Right lobe of liver (tissue), 6 donors: ENCODE results near the gene CMTM5. TPM values are rescaled to one million over a fixed set of nuclear protein-coding genes. Genes with fewer than 3 reads are reported as not detected.
"Not testable (repeated sequence)": the region's sequence is repeated elsewhere in the genome, so short reads cannot be mapped to it uniquely, and the experiment has no call there.

Experiments
- ATAC-seq, 4 donors: fragments of 200-7000 bp; cut with Tn5 transposase; one replicate each; pipeline ENCODE4 v1.9.1; 2020; ENCODE audit warnings: mild to moderate bottlenecking in 4 of 4, moderate library complexity in 4 of 4
- DNase-seq, 3 donors: peaks; one replicate each; pipeline ENCODE4 v3.0.0-alpha.2; 2020
- H3K27ac ChIP-seq, 3 donors: fragments of 200-600 bp; one replicate each; pipeline ENCODE4 v1.8.0; 2022
- H3K27me3 ChIP-seq, 2 donors: fragments of 200-600 bp; one replicate each; pipeline ENCODE4 v1.8.0; 2022
- H3K36me3 ChIP-seq, 4 donors: fragments of 200-600 bp; sonication (generic) in 1 of 4; one replicate each; pipeline versions ENCODE4 v1.5.1 to v1.8.0; 2017 to 2022; ENCODE audit warnings: control low read depth in 1 of 4
- H3K4me1 ChIP-seq, 4 donors: fragments of 200-600 bp; sonication (generic) in 1 of 4; one replicate each; pipeline versions ENCODE4 v1.5.1 to v1.8.0; 2017 to 2022; ENCODE audit warnings: control low read depth in 1 of 4
- H3K4me3 ChIP-seq, 3 donors: fragments of 200-600 bp; one replicate each; pipeline ENCODE4 v1.8.0; 2022
- H3K9me3 ChIP-seq, 4 donors: fragments of 200-600 bp; sonication (generic) in 1 of 4; one replicate each; pipeline versions ENCODE4 v1.5.1 to v1.8.0; 2017 to 2022; ENCODE audit warnings: control low read depth in 1 of 4
- CTCF ChIP-seq, 4 donors: fragments of 200-600 bp in 3 of 4; fragments of 450-650 bp in 1 of 4; IDR thresholded peaks; one replicate each; pipeline versions ENCODE4 v1.5.1 to v1.8.0; 2016 to 2022; ENCODE audit warnings: antibody characterized with exemption in 4 of 4, mild to moderate bottlenecking in 2 of 4
- POLR2A ChIP-seq: fragments of 450-650 bp; IDR thresholded peaks from one replicate; pipeline ENCODE4 v1.6.1; 2017; ENCODE audit warnings: antibody characterized with exemption, mild to moderate bottlenecking
- WGBS: methylation state at CpG from one replicate; pipeline ENCODE4 v1.1.6; 2018; ENCODE audit warnings: low coverage, low lambda C conversion rate; ENCODE audit not compliant: insufficient coverage; ENCODE audit errors: missing lambda C conversion rate; 5-methylcytosine and 5-hydroxymethylcytosine counted together
- intact Hi-C, 2 donors: fragments of 100-400 bp; cut with DNase I; formaldehyde crosslinking; loops; one replicate each; pipeline versions ENCODE4 v1.11.2 to v1.14.1; 2022
- total RNA-seq, 6 experiments: library from RNA; depleted of rRNA in 2 of 6; stranded (reverse); fragments of >200 nt in 2 of 6; fragmentation: NEBNext Ultra II Directional in 3 of 6; extraction: Animal tissue kit (Norgen Biotek cat#: 25700) in 3 of 6; gene quantifications; one replicate each; pipeline versions ENCODE4 v1.1.0 to v1.2.4, GENCODE V29; 2016 to 2023
- donor health status: DM: no; HTN: yes; CAD: no.
- donor health status: DM: no; HTN: no; CAD: no.
- donor health status: DM: no; HTN: no; CAD: no.
- donor health status: DM: no; HTN: yes; CAD: no.
- donor health status: DM: no; HTN: yes; CAD: no.

The CMTM5 gene
- total RNA-seq, 6 experiments from 2014 or later = 0.32 to 0.49 TPM; not detected in 4

DNA sequence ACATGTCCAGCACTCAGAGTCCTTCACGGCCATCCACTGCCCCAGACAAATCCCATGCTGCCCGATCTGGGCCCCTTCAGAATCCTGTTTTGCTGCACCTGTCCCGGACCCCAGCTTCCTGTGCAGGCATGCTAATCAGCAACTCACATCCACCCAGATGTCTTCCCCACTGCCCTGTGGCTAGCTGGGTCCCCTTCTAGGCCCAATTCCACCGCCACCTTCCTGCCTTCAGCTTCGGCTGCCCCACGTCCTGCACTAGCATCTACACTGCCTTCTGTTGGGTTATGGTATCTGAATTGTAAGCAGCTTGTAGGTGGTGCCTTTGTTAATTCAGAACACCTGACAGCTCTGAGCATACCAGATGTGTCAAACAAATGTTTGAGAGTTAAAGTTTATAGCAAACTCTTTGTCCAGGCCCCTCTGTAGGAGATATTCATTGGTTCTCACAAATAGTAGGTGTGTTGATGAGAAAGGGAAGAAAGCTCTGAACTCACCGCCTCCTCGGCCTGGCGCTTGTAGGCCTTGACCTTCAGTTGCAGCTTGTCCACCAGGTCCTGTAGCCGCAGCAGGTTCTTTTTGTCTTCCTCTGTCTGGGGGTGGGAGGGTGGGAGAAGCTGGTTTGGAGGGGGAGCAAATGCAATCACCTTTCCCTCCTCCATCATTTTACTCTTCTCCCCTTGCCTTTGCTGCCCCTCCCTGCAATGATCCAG, 6.0 kb downstream of the CMTM5 start:
- no peak for DNase-seq
- Histone ChIP-seq H3K4me3 (no peak overlapping the region), H3K9me3 (no peaks in the 10 kb centered on the region), H3K27ac (no peak overlapping the region), H3K4me1 (no peaks in the 10 kb centered on the region), H3K36me3 (no peaks in the 10 kb centered on the region), H3K27me3 (no peaks in the 10 kb centered on the region)
- ATAC-seq = no peak
- WGBS = 49% methylated on average over 9 of the region's 10 CpGs
- intact Hi-C loops = loop anchor here in 1 of 2 donors (10.0 kb wide), 1 partner anchor 258 kb away; no protein-coding TSS in a partner anchor
- TF ChIP-seq POLR2A = no peak
- no peak for TF ChIP-seq CTCF (IDR thresholded peaks at IDR 0.05)

DNA sequence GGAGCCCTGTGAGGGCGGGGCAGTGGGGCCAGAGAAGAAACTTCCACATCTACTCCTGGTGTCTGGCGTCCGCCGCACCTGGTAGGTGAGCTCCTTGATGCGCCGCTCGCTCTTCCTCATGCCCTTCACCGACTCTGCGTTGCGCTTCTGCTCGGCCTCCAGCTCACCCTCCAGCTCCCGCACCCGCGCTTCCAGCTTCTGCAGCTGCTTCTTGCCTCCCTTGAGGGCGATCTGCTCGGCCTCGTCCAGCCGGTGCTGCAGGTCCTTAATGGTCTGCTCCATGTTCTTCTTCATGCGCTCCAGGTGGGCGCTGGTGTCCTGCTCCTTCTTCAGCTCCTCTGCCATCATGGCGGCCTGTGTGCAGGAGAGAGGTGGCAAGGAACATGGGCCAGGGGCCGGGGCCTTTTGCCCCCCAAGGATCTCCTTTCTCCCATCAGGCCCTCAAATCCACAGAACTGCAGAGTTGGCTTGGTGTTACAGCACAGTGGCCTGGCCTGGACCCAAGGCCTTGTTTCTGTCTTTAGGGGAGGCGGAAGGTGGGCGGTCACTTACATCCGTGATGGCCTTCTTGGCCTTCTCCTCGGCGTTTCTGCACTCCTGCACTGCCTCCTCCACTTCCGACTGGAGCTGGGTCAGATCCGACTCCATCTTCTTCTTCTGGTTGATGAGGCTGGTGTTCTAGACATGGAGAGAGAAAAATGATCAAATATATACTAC, 7.7 kb downstream of the CMTM5 start:
- Histone ChIP-seq H3K4me3 (no peak overlapping the region), H3K36me3 (no peaks in the 10 kb centered on the region), H3K9me3 (no peaks in the 10 kb centered on the region), H3K27me3 (no peaks in the 10 kb centered on the region), H3K4me1 (no peaks in the 10 kb centered on the region), H3K27ac (no peak overlapping the region)
- intact Hi-C loops = loop anchor here in 1 of 2 donors (10.0 kb wide), 1 partner anchor 260 kb away; no protein-coding TSS in a partner anchor
- TF ChIP-seq CTCF (IDR thresholded peaks at IDR 0.05) (no peak), POLR2A (no peak)
- no peak for DNase-seq
- no peak for ATAC-seq
- 78% methylated on average over 16 of the region's 29 CpGs for WGBS

GRCh38 chr14:23385244-23385641, 8.4 kb downstream of the CMTM5 start:
- WGBS = 72% methylated on average over 2 of the region's 2 CpGs

DNA sequence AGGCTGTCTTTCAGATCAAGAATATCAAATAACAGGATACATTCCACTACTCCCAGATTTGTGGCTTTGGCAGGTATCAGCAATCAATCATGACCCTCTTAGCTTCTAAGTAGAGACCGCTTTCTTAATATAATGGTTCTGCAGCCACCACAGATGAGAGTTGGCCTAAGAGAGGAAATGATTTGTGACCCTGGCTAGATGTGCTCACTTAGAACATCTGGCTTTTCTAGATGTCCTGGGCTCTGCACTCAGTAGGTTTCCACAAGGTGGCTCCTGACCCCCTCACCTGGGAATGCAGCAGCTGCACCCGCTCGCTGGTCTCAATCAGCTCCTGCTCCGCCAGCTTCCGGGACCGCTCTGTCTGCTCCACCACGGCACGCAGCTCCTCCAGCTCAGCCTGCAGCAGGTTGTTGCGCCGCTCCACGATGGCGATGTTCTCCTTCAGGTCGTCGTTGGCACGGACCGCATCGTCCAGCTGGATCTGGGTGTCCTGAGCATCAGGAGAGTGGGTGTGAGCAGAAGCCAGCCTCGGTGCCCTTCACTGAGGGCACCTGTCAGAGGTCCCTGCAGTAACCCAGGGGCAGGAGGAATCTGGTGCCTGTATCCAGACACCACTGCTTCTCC, 8.9 kb downstream of the CMTM5 start:
- no peak for DNase-seq
- H3K27ac ChIP-seq = no peak overlapping the region

More at GRCh38 chr14:23385244-23385641, 8.4 kb downstream of the CMTM5 start:
- no peaks in the 10 kb centered on the region for H3K4me1 ChIP-seq
- ATAC-seq = no peak
- no peaks in the 10 kb centered on the region for H3K9me3 ChIP-seq
- H3K4me3 ChIP-seq = no peak overlapping the region
- H3K27me3 ChIP-seq = no peaks in the 10 kb centered on the region
- no peak for DNase-seq
- intact Hi-C loops = loop anchor here in 1 of 2 donors (10.0 kb wide), 1 partner anchor 260 kb away; no protein-coding TSS in a partner anchor
- no peak for TF ChIP-seq CTCF (IDR thresholded peaks at IDR 0.05)
- no peak for TF ChIP-seq POLR2A
- no peaks in the 10 kb centered on the region for H3K36me3 ChIP-seq
- no peak overlapping the region for H3K27ac ChIP-seq

GRCh38 chr14:23386266-23386657, 9.4 kb downstream of the CMTM5 start:
- not testable (repeated sequence) for H3K27ac ChIP-seq, H3K4me1 ChIP-seq, H3K36me3 ChIP-seq, DNase-seq, H3K27me3 ChIP-seq, H3K9me3 ChIP-seq, H3K4me3 ChIP-seq, ATAC-seq
- intact Hi-C loops = loop anchor here in 1 of 2 donors (10.0 kb wide), 1 partner anchor 261 kb away; no protein-coding TSS in a partner anchor
- 72% methylated on average over 7 of the region's 17 CpGs for WGBS

More for the DNA sequence above, 8.9 kb downstream of the CMTM5 start:
- no peak for ATAC-seq
- H3K36me3 ChIP-seq = no peaks in the 10 kb centered on the region
- H3K27me3 ChIP-seq = no peaks in the 10 kb centered on the region
- H3K9me3 ChIP-seq = no peaks in the 10 kb centered on the region
- H3K4me3 ChIP-seq = no peak overlapping the region
- intact Hi-C loops = loop anchor here in 1 of 2 donors (10.0 kb wide), 1 partner anchor 261 kb away; no protein-coding TSS in a partner anchor
- H3K4me1 ChIP-seq = no peaks in the 10 kb centered on the region
- WGBS = 72% methylated on average over 6 of the region's 18 CpGs
- no peak for TF ChIP-seq POLR2A
